ENCODE results near the gene DOK7.

- TF ChIP-seq ARNTL (CRISPR knock-in tag; IDR thresholded peaks at IDR 0.05; ENCODE audit: borderline replicate concordance, low read depth) (no peak), ZFP3 (CRISPR knock-in tag; IDR thresholded peaks at IDR 0.05) (no peak)
Measured at GRCh38 chr4:3508542-3508941, 45.4 kb downstream of the DOK7 start.
